Measurements from ENCODE around the gene EPS15.

The EPS15 gene

DNA sequence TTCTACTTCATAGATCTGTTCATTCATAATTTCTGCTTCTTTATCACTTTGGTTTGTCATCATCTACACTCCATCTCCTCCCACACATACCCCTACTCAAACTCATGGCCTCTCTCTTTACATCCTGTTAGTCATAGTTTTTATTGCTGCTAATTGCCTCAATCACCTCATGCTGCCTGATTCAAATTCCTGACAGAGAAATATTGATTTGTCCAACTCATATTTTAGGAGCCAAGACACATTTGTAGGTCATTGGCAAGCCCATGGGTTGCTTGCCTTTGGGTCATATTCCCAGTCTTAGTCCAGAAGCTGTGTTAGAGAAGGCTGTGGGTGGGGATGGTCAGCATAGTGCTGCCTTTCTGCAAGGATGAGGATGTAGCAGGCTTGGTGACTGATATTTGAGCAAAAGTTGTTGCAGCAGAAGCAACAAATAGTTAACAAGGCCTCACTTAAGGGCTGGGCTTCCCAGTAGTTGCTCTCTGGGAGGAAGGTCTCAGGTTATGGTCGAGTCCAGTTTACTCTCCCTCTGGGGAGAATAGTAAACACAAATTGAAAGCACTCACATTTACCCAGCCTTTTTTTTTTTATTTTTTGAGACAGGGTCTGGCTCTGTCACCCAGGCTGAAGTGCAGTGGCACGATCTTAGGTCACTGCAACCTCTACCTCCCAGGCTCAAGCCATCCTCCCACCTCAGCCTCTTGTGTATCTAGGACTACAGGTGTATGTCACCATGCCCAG, 22.4 kb upstream of the EPS15 start (continued):
- TF ChIP-seq HOXA7 (CRISPR knock-in tag; IDR thresholded peaks at IDR 0.05; ENCODE audit: borderline replicate concordance) (no peak), ZNF571 (tag by site-specific recombination; IDR thresholded peaks at IDR 0.05) (no peak), OVOL3 (tag by site-specific recombination; IDR thresholded peaks at IDR 0.05) (no peak), ZNF24 (tag by site-specific recombination; IDR thresholded peaks at IDR 0.05) (no peak), ZBTB21 (tag by site-specific recombination; IDR thresholded peaks at IDR 0.05) (no peak), ZNF366 (tag by site-specific recombination; conservative IDR thresholded peaks at IDR 0.05) (peak; percentile 57), ZNF670 (tag by site-specific recombination; IDR thresholded peaks at IDR 0.05; ENCODE audit: low read depth) (no peak), REPIN1 (tag by site-specific recombination; IDR thresholded peaks at IDR 0.05; ENCODE audit: low read depth) (no peak), GLI2 (tag by site-specific recombination; IDR thresholded peaks at IDR 0.05; ENCODE audit: borderline replicate concordance, low read depth) (no peak), ZNF518A (tag by site-specific recombination; conservative IDR thresholded peaks at IDR 0.05; ENCODE audit: low read depth) (no peak), ZBTB44 (tag by site-specific recombination; IDR thresholded peaks at IDR 0.05) (no peak), ZNF214 (tag by site-specific recombination; IDR thresholded peaks at IDR 0.05; ENCODE audit: borderline replicate concordance) (no peak), ZNF777 (tag by site-specific recombination; IDR thresholded peaks at IDR 0.05; ENCODE audit: borderline replicate concordance) (no peak), ZXDB (tag by site-specific recombination; IDR thresholded peaks at IDR 0.05) (no peak), ZBTB20 (tag by site-specific recombination; IDR thresholded peaks at IDR 0.05) (no peak), ZNF335 (tag by site-specific recombination; conservative IDR thresholded peaks at IDR 0.05) (peak; percentile 39), ZSCAN23 (tag by site-specific recombination; IDR thresholded peaks at IDR 0.05) (no peak), TRIM28 (IDR thresholded peaks at IDR 0.05; ENCODE audit: borderline replicate concordance, low read length) (no peak), WT1 (tag by site-specific recombination; IDR thresholded peaks at IDR 0.05) (no peak), ZFP69B (tag by site-specific recombination; IDR thresholded peaks at IDR 0.05) (no peak), ZBTB17 (tag by site-specific recombination; IDR thresholded peaks at IDR 0.05) (0 out of 2 replicates have a peak, but pooled peaks have one; percentile 50), ZNF175 (tag by site-specific recombination; IDR thresholded peaks at IDR 0.05) (no peak), ZNF302 (tag by site-specific recombination; IDR thresholded peaks at IDR 0.05; ENCODE audit: low read depth) (no peak), ZNF112 (tag by site-specific recombination; IDR thresholded peaks at IDR 0.05) (no peak), ZNF16 (tag by site-specific recombination; IDR thresholded peaks at IDR 0.05; ENCODE audit: low read depth) (no peak), ZNF785 (tag by site-specific recombination; IDR thresholded peaks at IDR 0.05) (no peak)
- TF ChIP-seq, protein P1, sequence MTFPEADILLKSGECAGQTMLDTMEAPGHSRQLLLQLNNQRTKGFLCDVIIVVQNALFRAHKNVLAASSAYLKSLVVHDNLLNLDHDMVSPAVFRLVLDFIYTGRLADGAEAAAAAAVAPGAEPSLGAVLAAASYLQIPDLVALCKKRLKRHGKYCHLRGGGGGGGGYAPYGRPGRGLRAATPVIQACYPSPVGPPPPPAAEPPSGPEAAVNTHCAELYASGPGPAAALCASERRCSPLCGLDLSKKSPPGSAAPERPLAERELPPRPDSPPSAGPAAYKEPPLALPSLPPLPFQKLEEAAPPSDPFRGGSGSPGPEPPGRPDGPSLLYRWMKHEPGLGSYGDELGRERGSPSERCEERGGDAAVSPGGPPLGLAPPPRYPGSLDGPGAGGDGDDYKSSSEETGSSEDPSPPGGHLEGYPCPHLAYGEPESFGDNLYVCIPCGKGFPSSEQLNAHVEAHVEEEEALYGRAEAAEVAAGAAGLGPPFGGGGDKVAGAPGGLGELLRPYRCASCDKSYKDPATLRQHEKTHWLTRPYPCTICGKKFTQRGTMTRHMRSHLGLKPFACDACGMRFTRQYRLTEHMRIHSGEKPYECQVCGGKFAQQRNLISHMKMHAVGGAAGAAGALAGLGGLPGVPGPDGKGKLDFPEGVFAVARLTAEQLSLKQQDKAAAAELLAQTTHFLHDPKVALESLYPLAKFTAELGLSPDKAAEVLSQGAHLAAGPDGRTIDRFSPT (tag by site-specific recombination; IDR thresholded peaks at IDR 0.05): peak; percentile 27; the same call in 1 of the 2 replicates
- TF ChIP-seq, protein P2, sequence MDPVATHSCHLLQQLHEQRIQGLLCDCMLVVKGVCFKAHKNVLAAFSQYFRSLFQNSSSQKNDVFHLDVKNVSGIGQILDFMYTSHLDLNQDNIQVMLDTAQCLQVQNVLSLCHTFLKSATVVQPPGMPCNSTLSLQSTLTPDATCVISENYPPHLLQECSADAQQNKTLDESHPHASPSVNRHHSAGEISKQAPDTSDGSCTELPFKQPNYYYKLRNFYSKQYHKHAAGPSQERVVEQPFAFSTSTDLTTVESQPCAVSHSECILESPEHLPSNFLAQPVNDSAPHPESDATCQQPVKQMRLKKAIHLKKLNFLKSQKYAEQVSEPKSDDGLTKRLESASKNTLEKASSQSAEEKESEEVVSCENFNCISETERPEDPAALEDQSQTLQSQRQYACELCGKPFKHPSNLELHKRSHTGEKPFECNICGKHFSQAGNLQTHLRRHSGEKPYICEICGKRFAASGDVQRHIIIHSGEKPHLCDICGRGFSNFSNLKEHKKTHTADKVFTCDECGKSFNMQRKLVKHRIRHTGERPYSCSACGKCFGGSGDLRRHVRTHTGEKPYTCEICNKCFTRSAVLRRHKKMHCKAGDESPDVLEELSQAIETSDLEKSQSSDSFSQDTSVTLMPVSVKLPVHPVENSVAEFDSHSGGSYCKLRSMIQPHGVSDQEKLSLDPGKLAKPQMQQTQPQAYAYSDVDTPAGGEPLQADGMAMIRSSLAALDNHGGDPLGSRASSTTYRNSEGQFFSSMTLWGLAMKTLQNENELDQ (tag by site-specific recombination; IDR thresholded peaks at IDR 0.05; ENCODE audit: low read depth): no peak
